ENCODE data around the gene PHF12.

PHF12 gene

DNA sequence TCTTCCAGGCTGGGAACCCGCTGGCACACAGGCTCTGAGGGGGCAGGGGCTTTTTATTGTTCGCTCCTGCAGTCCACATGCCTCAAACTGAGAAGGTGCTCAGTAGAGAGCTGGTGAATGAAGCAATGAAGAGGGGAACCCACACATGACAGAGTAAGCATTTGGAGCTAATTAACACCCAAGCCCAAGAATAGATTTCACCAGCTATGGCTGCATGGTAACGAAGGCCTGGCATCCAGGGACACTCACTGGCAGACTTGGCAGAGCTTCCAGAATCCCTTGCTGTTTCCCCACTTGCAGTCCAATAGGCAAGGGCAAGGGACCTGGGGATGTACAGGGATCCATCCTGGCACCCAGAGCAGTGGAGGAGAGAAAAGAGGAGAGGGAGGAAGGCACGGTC lies 66.0 kb downstream of the PHF12 start:
- no peak for DNase-seq (ENCODE audit: extremely low spot score)
- ChIA-PET POLR2A (no interaction called here), CTCF (no interaction called here)
- TF ChIP-seq ELF4 (IDR thresholded peaks at IDR 0.05), result no peak
- no peak for TF ChIP-seq SUZ12 (IDR thresholded peaks at IDR 0.05)

DNA sequence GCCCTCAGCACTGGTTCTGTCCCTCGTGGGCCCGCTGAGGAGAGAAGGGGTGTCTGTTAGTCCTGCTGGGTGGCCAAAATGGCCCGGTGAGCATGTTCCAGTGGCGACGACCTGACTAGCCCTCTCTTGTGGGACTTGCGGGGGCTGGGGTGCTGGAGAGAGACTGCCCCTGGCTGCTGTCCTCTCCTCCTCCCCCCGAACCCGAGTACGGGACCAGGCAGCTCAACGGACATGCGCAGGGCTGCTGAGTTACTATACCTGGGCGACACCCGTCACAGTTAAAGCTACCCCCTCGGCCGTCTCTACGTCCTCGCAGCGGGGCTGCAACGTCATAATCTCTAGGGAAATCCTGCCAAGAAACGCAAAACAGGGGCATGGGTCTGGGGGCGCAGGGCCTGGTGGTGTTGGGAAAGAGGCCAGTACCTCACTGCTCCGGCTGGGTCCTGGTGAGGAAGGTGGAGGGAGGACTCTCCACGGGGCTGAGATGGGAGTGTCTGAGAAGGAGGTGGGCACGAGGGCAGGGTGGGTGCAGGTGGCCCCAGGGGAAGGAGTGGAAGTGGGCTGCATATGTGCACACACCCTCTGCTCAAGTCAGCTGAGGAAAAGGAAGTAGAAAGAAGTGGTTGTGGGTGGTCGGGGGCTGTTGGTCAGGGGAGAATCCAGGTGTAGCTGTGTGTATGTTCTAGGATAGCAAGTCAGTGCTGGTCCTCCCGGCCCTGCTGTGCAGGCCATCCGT lies 67.2 kb downstream of the PHF12 start:
- no peak for TF ChIP-seq FOXM1 (IDR thresholded peaks at IDR 0.05; ENCODE audit: borderline replicate concordance)
- no peak for DNase-seq (ENCODE audit: extremely low spot score)
- CTCF ChIA-PET, result no interaction called here
- POLR2A ChIA-PET, result no interaction called here

GRCh38 chr17:28882154-28882895 lies 69.0 kb downstream of the PHF12 start:
- ChIA-PET POLR2A (interaction anchor here (1.2 to 1.3 kb wide), 3 partner anchors 16 to 163 kb away, joined by 3 to 4 read pairs (median 4); partner anchors contain the start of genes ERAL1 and RPL23A), CTCF (no interaction called here)
- TF ChIP-seq SP1 (IDR thresholded peaks at IDR 0.05) (no peak), LEF1 (IDR thresholded peaks at IDR 0.05; ENCODE audit: borderline replicate concordance) (no peak), ZNF384 (IDR thresholded peaks at IDR 0.05) (no peak), CTBP1 (IDR thresholded peaks at IDR 0.05; ENCODE audit: borderline replicate concordance) (no peak), NFRKB (IDR thresholded peaks at IDR 0.05) (no peak)
- no peak for DNase-seq (ENCODE audit: extremely low spot score)

- ChIA-PET CTCF (no interaction called here), POLR2A (interaction anchor here (1.3 kb wide), 2 partner anchors 17 to 26 kb away, joined by 3 to 4 read pairs; partner anchors contain the start of gene ERAL1)
- no peak for TF ChIP-seq TARDBP (IDR thresholded peaks at IDR 0.05)
- TF ChIP-seq, protein P1, sequence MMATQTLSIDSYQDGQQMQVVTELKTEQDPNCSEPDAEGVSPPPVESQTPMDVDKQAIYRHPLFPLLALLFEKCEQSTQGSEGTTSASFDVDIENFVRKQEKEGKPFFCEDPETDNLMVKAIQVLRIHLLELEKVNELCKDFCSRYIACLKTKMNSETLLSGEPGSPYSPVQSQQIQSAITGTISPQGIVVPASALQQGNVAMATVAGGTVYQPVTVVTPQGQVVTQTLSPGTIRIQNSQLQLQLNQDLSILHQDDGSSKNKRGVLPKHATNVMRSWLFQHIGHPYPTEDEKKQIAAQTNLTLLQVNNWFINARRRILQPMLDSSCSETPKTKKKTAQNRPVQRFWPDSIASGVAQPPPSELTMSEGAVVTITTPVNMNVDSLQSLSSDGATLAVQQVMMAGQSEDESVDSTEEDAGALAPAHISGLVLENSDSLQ (IDR thresholded peaks at IDR 0.05), result no peak
- DNase-seq (ENCODE audit: extremely low spot score), result no peak
Observed at GRCh38 chr17:28881533-28882056, 69.7 kb downstream of the PHF12 start.

DNA sequence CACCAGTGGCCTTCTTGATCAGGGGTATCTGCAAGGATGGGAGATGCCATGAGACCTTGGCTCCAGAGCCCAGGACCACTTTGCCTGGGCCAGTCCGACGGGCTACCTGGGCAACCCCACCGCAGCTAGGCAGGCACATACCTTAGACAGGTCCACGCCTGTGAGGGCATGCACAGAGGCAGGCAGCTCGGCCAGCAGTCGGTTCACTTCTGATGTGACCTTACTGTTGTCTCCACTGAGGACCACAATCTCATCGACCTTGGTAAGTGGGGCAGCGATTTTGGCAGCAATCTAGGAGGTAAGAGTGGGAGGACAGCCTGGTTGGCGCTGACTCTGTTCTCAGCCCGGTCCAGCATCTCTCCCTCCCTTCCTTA lies 70.8 kb downstream of the PHF12 start:
- DNase-seq (ENCODE audit: extremely low spot score), result no peak
- ChIA-PET POLR2A (no interaction called here), CTCF (no interaction called here)

DNA sequence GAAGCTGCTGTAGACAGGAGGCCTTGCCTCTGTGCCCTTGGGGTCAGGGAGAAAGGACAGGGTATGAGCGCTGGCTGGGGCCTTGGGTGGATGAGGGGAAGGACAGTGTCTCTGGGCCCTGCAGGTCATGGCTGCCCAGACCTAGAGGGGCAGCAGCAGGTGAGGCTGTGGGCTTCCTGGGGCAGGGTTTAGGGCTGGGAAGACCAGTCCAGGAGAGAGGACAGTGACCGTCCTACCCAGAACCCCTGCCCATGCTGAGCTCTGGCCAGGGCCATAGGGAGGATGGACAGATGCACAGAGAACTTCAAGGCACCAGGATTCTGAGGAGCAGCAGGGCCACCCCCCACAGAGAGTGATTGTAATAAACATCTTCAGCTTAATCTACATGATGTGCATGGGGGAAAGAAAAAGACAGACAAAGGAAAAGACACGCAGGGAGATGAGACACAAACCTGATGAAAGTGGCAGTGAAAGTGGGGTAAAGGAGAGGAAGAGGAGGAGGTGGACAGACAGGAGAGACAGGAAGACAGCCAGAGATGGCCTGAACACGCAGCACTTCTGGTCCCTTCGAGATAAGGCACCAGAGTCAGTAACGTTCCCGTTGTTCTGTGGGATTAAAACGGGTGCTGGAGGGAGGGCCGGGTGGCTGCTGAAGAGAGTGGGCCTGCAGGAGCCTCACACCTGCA lies 71.3 kb downstream of the PHF12 start:
- TF ChIP-seq, protein P1 (IDR thresholded peaks at IDR 0.05), result no peak
- no peak for TF ChIP-seq NFRKB (IDR thresholded peaks at IDR 0.05)
- no peak for TF ChIP-seq HDGF (IDR thresholded peaks at IDR 0.05; ENCODE audit: borderline replicate concordance)
- ChIA-PET POLR2A (interaction anchor here (1.1 kb wide), 1 partner anchor 152 kb away, joined by 5 read pairs; the partner anchor contains the start of gene NEK8), CTCF (interaction anchor here (1.8 kb wide), 1 partner anchor 117 kb away, joined by 9 read pairs; no protein-coding TSS in a partner anchor)
- no peak for DNase-seq (ENCODE audit: extremely low spot score)

More for the DNA sequence above, 70.8 kb downstream of the PHF12 start:
- TF ChIP-seq L3MBTL2 (conservative IDR thresholded peaks at IDR 0.05), result no peak
- TF ChIP-seq FOXK2 (IDR thresholded peaks at IDR 0.05), result no peak
- TF ChIP-seq LEF1 (IDR thresholded peaks at IDR 0.05; ENCODE audit: borderline replicate concordance), result no peak
- TF ChIP-seq, protein P1 (IDR thresholded peaks at IDR 0.05), result no peak
- TF ChIP-seq SUZ12 (IDR thresholded peaks at IDR 0.05), result no peak
- TF ChIP-seq ARNT (IDR thresholded peaks at IDR 0.05), result no peak
- TF ChIP-seq CTBP1 (IDR thresholded peaks at IDR 0.05; ENCODE audit: borderline replicate concordance), result no peak
- no peak for TF ChIP-seq HDGF (IDR thresholded peaks at IDR 0.05; ENCODE audit: borderline replicate concordance)

- ChIA-PET CTCF (interaction anchor here (1.8 kb wide), 1 partner anchor 116 kb away, joined by 9 read pairs; no protein-coding TSS in a partner anchor), POLR2A (interaction anchor here (1.1 kb wide), 2 partner anchors 151 to 154 kb away, joined by 4 to 5 read pairs; partner anchors contain the start of gene NEK8)
- TF ChIP-seq SP1 (IDR thresholded peaks at IDR 0.05), result no peak
- DNase-seq (ENCODE audit: extremely low spot score), result peak; percentile 32
Observed at GRCh38 chr17:28878981-28879380, 72.3 kb downstream of the PHF12 start.
